K562 (cell line): ENCODE results near the gene SRP54. TPM values are rescaled to one million over a fixed set of nuclear protein-coding genes. Genes with fewer than 3 reads are reported as not detected.

Experiments
- ARID1B ChIP-seq: fragments of 450-650 bp; IDR thresholded peaks from 2 replicates; pipeline ENCODE4 v1.6.1; 2016; ENCODE audit warnings: antibody characterized with exemption, mild to moderate bottlenecking, inconsistent platforms
- BCOR ChIP-seq: fragments of 450-650 bp; IDR thresholded peaks from 2 replicates; pipeline ENCODE4 v1.6.1; 2016
- BDP1 ChIP-seq: IDR thresholded peaks from 3 replicates; pipeline ENCODE4 v1.6.1; 2011; ENCODE audit not compliant: insufficient read length, insufficient read depth
- CSDE1 ChIP-seq, 2 experiments: fragments of 450-650 bp; IDR thresholded peaks; 2 replicates each; pipeline ENCODE4 v1.6.1; 2016; ENCODE audit warnings: mild to moderate bottlenecking in 1 of 2
- DMBX1 ChIP-seq: fragments of 250-450 bp; sonication (Bioruptor Pico); IDR thresholded peaks from 2 replicates; pipeline ENCODE4 v1.8.0; 2022; ENCODE audit warnings: inconsistent platforms, mild to moderate bottlenecking, moderate library complexity, borderline replicate concordance
- TAF1 ChIP-seq: IDR thresholded peaks from 2 replicates; pipeline ENCODE4 v1.6.1; 2011; ENCODE audit warnings: mild to moderate bottlenecking, low read length, moderate library complexity; ENCODE audit not compliant: insufficient read depth, control insufficient read depth, severe bottlenecking; ENCODE audit errors: extremely low read depth
- ZNF197 ChIP-seq: fragments of 200-800 bp; sonication (Bioruptor generic); IDR thresholded peaks from 2 replicates; pipeline ENCODE4 v1.6.1; 2016; ENCODE audit warnings: low read depth, missing genetic modification characterization, missing compliant biosample characterization
- ZNF436 ChIP-seq: fragments of 250-450, 450-650 bp; sonication (Bioruptor Pico); formaldehyde crosslinking; IDR thresholded peaks from 2 replicates; pipeline ENCODE4 v1.7.0; 2020; ENCODE audit warnings: mild to moderate bottlenecking
- ZNF695 ChIP-seq: fragments of 450-650 bp; formaldehyde crosslinking; IDR thresholded peaks from 2 replicates; pipeline ENCODE4 v1.4.0; 2020; ENCODE audit warnings: mild to moderate bottlenecking, moderate library complexity
- polyA plus RNA-seq, 8 experiments: library from polyadenylated mRNA; depleted of rRNA in 4 of 8; stranded (reverse) in 5 of 8; unstranded in 3 of 8; fragments of >200 nt; fragmentation: Nextera tagmentation in 2 of 8; fragmentation: Illumina TruSeq in 1 of 8; extraction: Ambion mirVana in 2 of 8; extraction: Trizol in 1 of 8; gene quantifications; 2 replicates each; pipeline versions ENCODE4 v1.2.1 to v1.2.3, GENCODE V29; 2011 to 2014; ENCODE audit warnings: inconsistent platforms in 1 of 8, missing spikeins in 1 of 8
- total RNA-seq, 7 experiments: library from RNA; depleted of rRNA in 6 of 7; stranded (reverse); fragments of >200 nt in 6 of 7; fragmentation: Illumina TruSeq in 2 of 7; extraction: Trizol in 2 of 7; gene quantifications; 2 replicates each; pipeline versions ENCODE4 v1.2.1 to v1.2.3, GENCODE V29; 2011 to 2021; ENCODE audit warnings: low replicate concordance in 1 of 7
- TF ChIP-seq, protein P1 (sequence below): sonication (generic); formaldehyde crosslinking; IDR thresholded peaks from 2 replicates; pipeline ENCODE4 v1.8.0; 2022; ENCODE audit warnings: missing genetic modification reagents, mild to moderate bottlenecking, moderate library complexity, borderline replicate concordance
- TF ChIP-seq, protein P2 (sequence below): fragments of 250-450 bp; sonication (Bioruptor Pico); IDR thresholded peaks from 2 replicates; pipeline ENCODE4 v1.4.0; 2020; ENCODE audit warnings: mild to moderate bottlenecking, moderate library complexity
- TF ChIP-seq, protein P3 (sequence below): sonication (generic); formaldehyde crosslinking; IDR thresholded peaks from 2 replicates; pipeline ENCODE4 v1.4.0; 2020; ENCODE audit warnings: mild to moderate bottlenecking, missing genetic modification reagents
- TF ChIP-seq, protein P4 (sequence below): fragments of 250-450 bp; sonication (Bioruptor Pico); IDR thresholded peaks from 2 replicates; pipeline ENCODE4 v1.6.1; 2021; ENCODE audit warnings: mild to moderate bottlenecking
- TF ChIP-seq, protein P5 (sequence below): sonication (generic); formaldehyde crosslinking; IDR thresholded peaks from 2 replicates; pipeline ENCODE4 v1.8.1; 2023; ENCODE audit warnings: mild to moderate bottlenecking, missing genetic modification reagents
- TF ChIP-seq, protein P6 (sequence below): fragments of 250-450 bp; sonication (Bioruptor Pico); IDR thresholded peaks from 2 replicates; pipeline ENCODE4 v1.4.0; 2020
- TF ChIP-seq, protein P7 (sequence below): fragments of 250-450 bp; sonication (Bioruptor Pico); IDR thresholded peaks from 2 replicates; pipeline ENCODE4 v1.8.0; 2022; ENCODE audit warnings: moderate library complexity, mild to moderate bottlenecking, inconsistent platforms

Gene SRP54
- total and polyA plus RNA-seq, 9 of the 15 experiments (the other 6 are each of a cell fraction or from before 2014, with no cell fraction given), result 28.6 to 69.8 (median 51.7) TPM

DNA sequence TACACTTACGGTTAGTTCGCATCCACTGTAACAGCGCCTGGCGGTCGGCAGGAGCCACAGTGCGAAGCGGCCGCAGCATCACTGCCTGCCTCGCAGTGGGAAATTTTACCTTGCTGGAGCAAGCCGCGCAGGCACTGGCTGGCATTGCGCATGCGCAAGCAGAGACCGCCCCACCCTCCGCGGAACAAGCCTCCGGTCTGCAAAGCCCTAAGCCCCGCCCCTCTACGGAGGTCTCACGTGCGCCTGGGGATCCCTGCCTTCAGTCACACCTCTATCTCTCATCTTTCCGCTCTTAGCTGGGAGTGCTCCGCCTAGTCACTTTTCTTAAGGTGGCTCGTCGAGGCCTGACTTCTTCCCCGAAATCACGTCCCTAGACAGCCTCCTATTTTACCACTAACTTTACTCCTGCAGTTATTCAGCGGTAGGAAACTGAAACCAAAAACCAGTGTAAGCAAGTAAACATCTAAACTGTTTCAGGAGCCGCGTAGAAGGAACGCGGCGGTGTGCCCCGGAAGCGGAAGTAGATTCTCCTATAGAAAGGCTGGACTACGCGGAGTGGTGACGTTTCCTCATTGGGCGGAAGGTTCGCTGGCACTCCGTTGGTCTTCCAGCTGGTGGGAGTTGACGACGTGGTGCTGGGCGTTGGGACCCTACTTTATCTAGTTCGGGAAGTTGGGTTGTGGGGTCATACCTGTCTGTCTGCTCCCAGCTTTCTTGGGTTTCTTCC is at the start of gene SRP54 (continued):
- TF ChIP-seq TAF1 (peak; percentile 72), DMBX1 (CRISPR knock-in tag) (no peak), ZNF436 (CRISPR knock-in tag) (no peak), ZNF695 (CRISPR knock-in tag) (no peak), CSDE1 (IDR thresholded peaks at IDR 0.05) (no peak; a peak in 1 of 4 replicates), ARID1B (peak; percentile 55; the same call in 1 of the 2 replicates), BDP1 (no peak), BCOR (no peak; the same call in none of the 2 replicates), ZNF197 (CRISPR knock-in tag) (peak; percentile 46; the same call in 1 of the 2 replicates)
- TF ChIP-seq, protein P1, sequence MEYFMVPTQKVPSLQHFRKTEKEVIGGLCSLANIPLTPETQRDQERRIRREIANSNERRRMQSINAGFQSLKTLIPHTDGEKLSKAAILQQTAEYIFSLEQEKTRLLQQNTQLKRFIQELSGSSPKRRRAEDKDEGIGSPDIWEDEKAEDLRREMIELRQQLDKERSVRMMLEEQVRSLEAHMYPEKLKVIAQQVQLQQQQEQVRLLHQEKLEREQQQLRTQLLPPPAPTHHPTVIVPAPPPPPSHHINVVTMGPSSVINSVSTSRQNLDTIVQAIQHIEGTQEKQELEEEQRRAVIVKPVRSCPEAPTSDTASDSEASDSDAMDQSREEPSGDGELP (CRISPR knock-in tag), result peak; percentile 97
- TF ChIP-seq, protein P2, sequence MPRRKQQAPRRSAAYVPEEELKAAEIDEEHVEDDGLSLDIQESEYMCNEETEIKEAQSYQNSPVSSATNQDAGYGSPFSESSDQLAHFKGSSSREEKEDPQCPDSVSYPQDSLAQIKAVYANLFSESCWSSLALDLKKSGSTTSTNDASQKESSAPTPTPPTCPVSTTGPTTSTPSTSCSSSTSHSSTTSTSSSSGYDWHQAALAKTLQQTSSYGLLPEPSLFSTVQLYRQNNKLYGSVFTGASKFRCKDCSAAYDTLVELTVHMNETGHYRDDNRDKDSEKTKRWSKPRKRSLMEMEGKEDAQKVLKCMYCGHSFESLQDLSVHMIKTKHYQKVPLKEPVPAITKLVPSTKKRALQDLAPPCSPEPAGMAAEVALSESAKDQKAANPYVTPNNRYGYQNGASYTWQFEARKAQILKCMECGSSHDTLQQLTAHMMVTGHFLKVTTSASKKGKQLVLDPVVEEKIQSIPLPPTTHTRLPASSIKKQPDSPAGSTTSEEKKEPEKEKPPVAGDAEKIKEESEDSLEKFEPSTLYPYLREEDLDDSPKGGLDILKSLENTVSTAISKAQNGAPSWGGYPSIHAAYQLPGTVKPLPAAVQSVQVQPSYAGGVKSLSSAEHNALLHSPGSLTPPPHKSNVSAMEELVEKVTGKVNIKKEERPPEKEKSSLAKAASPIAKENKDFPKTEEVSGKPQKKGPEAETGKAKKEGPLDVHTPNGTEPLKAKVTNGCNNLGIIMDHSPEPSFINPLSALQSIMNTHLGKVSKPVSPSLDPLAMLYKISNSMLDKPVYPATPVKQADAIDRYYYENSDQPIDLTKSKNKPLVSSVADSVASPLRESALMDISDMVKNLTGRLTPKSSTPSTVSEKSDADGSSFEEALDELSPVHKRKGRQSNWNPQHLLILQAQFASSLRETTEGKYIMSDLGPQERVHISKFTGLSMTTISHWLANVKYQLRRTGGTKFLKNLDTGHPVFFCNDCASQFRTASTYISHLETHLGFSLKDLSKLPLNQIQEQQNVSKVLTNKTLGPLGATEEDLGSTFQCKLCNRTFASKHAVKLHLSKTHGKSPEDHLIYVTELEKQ (CRISPR knock-in tag), result no peak
- TF ChIP-seq, protein P3, sequence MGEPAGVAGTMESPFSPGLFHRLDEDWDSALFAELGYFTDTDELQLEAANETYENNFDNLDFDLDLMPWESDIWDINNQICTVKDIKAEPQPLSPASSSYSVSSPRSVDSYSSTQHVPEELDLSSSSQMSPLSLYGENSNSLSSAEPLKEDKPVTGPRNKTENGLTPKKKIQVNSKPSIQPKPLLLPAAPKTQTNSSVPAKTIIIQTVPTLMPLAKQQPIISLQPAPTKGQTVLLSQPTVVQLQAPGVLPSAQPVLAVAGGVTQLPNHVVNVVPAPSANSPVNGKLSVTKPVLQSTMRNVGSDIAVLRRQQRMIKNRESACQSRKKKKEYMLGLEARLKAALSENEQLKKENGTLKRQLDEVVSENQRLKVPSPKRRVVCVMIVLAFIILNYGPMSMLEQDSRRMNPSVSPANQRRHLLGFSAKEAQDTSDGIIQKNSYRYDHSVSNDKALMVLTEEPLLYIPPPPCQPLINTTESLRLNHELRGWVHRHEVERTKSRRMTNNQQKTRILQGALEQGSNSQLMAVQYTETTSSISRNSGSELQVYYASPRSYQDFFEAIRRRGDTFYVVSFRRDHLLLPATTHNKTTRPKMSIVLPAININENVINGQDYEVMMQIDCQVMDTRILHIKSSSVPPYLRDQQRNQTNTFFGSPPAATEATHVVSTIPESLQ (CRISPR knock-in tag), result 0 out of 2 replicates have a peak, but pooled peaks have one; percentile 77
- TF ChIP-seq, protein P4, sequence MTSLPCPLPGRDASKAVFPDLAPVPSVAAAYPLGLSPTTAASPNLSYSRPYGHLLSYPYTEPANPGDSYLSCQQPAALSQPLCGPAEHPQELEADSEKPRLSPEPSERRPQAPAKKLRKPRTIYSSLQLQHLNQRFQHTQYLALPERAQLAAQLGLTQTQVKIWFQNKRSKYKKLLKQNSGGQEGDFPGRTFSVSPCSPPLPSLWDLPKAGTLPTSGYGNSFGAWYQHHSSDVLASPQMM (CRISPR knock-in tag), result no peak
- TF ChIP-seq, protein P5, sequence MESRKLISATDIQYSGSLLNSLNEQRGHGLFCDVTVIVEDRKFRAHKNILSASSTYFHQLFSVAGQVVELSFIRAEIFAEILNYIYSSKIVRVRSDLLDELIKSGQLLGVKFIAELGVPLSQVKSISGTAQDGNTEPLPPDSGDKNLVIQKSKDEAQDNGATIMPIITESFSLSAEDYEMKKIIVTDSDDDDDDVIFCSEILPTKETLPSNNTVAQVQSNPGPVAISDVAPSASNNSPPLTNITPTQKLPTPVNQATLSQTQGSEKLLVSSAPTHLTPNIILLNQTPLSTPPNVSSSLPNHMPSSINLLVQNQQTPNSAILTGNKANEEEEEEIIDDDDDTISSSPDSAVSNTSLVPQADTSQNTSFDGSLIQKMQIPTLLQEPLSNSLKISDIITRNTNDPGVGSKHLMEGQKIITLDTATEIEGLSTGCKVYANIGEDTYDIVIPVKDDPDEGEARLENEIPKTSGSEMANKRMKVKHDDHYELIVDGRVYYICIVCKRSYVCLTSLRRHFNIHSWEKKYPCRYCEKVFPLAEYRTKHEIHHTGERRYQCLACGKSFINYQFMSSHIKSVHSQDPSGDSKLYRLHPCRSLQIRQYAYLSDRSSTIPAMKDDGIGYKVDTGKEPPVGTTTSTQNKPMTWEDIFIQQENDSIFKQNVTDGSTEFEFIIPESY (CRISPR knock-in tag), result no peak; the same call in 1 of the 2 replicates
- TF ChIP-seq, protein P6, sequence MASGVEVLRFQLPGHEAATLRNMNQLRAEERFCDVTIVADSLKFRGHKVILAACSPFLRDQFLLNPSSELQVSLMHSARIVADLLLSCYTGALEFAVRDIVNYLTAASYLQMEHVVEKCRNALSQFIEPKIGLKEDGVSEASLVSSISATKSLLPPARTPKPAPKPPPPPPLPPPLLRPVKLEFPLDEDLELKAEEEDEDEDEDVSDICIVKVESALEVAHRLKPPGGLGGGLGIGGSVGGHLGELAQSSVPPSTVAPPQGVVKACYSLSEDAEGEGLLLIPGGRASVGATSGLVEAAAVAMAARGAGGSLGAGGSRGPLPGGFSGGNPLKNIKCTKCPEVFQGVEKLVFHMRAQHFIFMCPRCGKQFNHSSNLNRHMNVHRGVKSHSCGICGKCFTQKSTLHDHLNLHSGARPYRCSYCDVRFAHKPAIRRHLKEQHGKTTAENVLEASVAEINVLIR (CRISPR knock-in tag), result no peak; the same call in 1 of the 2 replicates
- TF ChIP-seq, protein P7, sequence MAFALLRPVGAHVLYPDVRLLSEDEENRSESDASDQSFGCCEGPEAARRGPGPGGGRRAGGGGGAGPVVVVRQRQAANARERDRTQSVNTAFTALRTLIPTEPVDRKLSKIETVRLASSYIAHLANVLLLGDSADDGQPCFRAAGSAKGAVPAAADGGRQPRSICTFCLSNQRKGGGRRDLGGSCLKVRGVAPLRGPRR (CRISPR knock-in tag), result no peak
